HEK293 (cell line): Measurements from ENCODE around the gene CENPP.
A peak's percentile ranks its signal among the peaks of the same experiment; 100 is the strongest.

Experiments
- CTCF ChIA-PET: fragments of 350-600 bp; formaldehyde crosslinking; extraction: SDS; loops from one replicate; lab custom pipeline; 2021; ENCODE audit warnings: antibody characterized with exemption; lab: Yijun Ruan, JAX
- POLR2A ChIA-PET: fragments of 300-600 bp; formaldehyde crosslinking; extraction: SDS; loops from one replicate; lab custom pipeline; 2020; ENCODE audit warnings: antibody characterized with exemption, inconsistent platforms; lab: Yijun Ruan, JAX
- H3K27ac ChIP-seq: fragments of 200-500 bp; sonication (Bioruptor generic); 2 replicates; pipeline ENCODE4 v1.5.1; 2014; ENCODE audit warnings: low read depth, low read length, control low read depth, inconsistent platforms; ENCODE audit errors: extremely low read depth
- H3K36me3 ChIP-seq, 2 experiments: fragments of 200-500 bp in 1 of 2; sonication (Bioruptor generic) in 1 of 2; 1 replicate in 1 of 2; 2 replicates in 1 of 2; pipeline ENCODE4 v1.5.1; 2014 to 2017; ENCODE audit warnings: inconsistent platforms in 2 of 2, low read length in 2 of 2; ENCODE audit not compliant: control insufficient read depth in 2 of 2, insufficient read depth in 1 of 2
- H3K4me1 ChIP-seq: fragments of 200-500 bp; sonication (Bioruptor generic); 2 replicates; pipeline ENCODE4 v1.5.1; 2014; ENCODE audit warnings: mild to moderate bottlenecking, low read length, inconsistent platforms; ENCODE audit not compliant: control insufficient read depth, insufficient read depth
- H3K4me3 ChIP-seq: 2 replicates; pipeline ENCODE4 v1.5.1; 2011; ENCODE audit warnings: low read depth, mild to moderate bottlenecking, control low read depth, low read length, moderate library complexity
- H3K9me3 ChIP-seq: fragments of 200-500 bp; sonication (Bioruptor generic); 2 replicates; pipeline ENCODE4 v1.5.1; 2014; ENCODE audit warnings: low read depth, low read length, inconsistent platforms; ENCODE audit not compliant: control insufficient read depth, insufficient read depth
- AEBP2 ChIP-seq: fragments of 450-650 bp; formaldehyde crosslinking; IDR thresholded peaks from 2 replicates; pipeline ENCODE4 v1.5.1; 2016; ENCODE audit warnings: missing biosample characterization, missing genetic modification characterization, borderline replicate concordance
- KLF16 ChIP-seq: fragments of 450-650 bp; formaldehyde crosslinking; IDR thresholded peaks from 2 replicates; pipeline ENCODE4 v1.5.1; 2017; ENCODE audit warnings: missing biosample characterization, missing genetic modification characterization
- RBAK ChIP-seq: fragments of 450-650 bp; formaldehyde crosslinking; IDR thresholded peaks from 2 replicates; pipeline ENCODE4 v1.5.1; 2016; ENCODE audit warnings: missing biosample characterization, missing genetic modification characterization
- TCF7L2 ChIP-seq: IDR thresholded peaks from 2 replicates; pipeline ENCODE4 v1.6.1; 2011; ENCODE audit warnings: low read depth, mild to moderate bottlenecking, inconsistent platforms, low read length, moderate library complexity, borderline replicate concordance
- TSHZ1 ChIP-seq: fragments of 450-650 bp; formaldehyde crosslinking; IDR thresholded peaks from 2 replicates; pipeline ENCODE4 v1.5.1; 2016; ENCODE audit warnings: missing biosample characterization, missing genetic modification characterization, borderline replicate concordance
- ZBTB20 ChIP-seq: fragments of 450-650 bp; formaldehyde crosslinking; IDR thresholded peaks from 2 replicates; pipeline ENCODE4 v1.5.1; 2016; ENCODE audit warnings: missing biosample characterization, missing genetic modification characterization
- ZBTB21 ChIP-seq: fragments of 450-650 bp; formaldehyde crosslinking; IDR thresholded peaks from 2 replicates; pipeline ENCODE4 v1.5.1; 2017; ENCODE audit warnings: missing biosample characterization, missing genetic modification characterization
- ZBTB8A ChIP-seq: fragments of 450-650 bp; formaldehyde crosslinking; IDR thresholded peaks from 2 replicates; pipeline ENCODE4 v1.5.1; 2016; ENCODE audit warnings: missing biosample characterization, missing genetic modification characterization
- ZFHX2 ChIP-seq: fragments of 450-650 bp; formaldehyde crosslinking; conservative IDR thresholded peaks from 2 replicates; pipeline ENCODE4 v1.5.1; 2016; ENCODE audit warnings: missing biosample characterization, missing genetic modification characterization
- ZFP69B ChIP-seq: fragments of 450-650 bp; formaldehyde crosslinking; IDR thresholded peaks from 2 replicates; pipeline ENCODE4 v1.5.1; 2016; ENCODE audit warnings: missing biosample characterization, missing genetic modification characterization
- ZNF133 ChIP-seq: fragments of 450-650 bp; formaldehyde crosslinking; IDR thresholded peaks from 2 replicates; pipeline ENCODE4 v1.5.1; 2016; ENCODE audit warnings: missing biosample characterization, missing genetic modification characterization
- ZNF146 ChIP-seq: fragments of 450-650 bp; formaldehyde crosslinking; IDR thresholded peaks from 2 replicates; pipeline ENCODE4 v1.5.1; 2016; ENCODE audit warnings: missing biosample characterization, missing genetic modification characterization
- ZNF23 ChIP-seq: fragments of 450-650 bp; formaldehyde crosslinking; IDR thresholded peaks from 2 replicates; pipeline ENCODE4 v1.5.1; 2016; ENCODE audit warnings: missing biosample characterization, missing genetic modification characterization, borderline replicate concordance
- ZNF280C ChIP-seq: fragments of 450-650 bp; formaldehyde crosslinking; IDR thresholded peaks from 2 replicates; pipeline ENCODE4 v1.5.1; 2016; ENCODE audit warnings: missing biosample characterization, missing genetic modification characterization
- ZNF362 ChIP-seq: fragments of 450-650 bp; formaldehyde crosslinking; IDR thresholded peaks from 2 replicates; pipeline ENCODE4 v1.5.1; 2016; ENCODE audit warnings: missing biosample characterization, missing genetic modification characterization
- ZNF37A ChIP-seq: fragments of 450-650 bp; IDR thresholded peaks from 2 replicates; pipeline ENCODE4 v1.5.1; 2018; ENCODE audit warnings: missing biosample characterization, missing genetic modification characterization
- ZNF404 ChIP-seq: fragments of 450-650 bp; formaldehyde crosslinking; IDR thresholded peaks from 2 replicates; pipeline ENCODE4 v1.5.1; 2017; ENCODE audit warnings: missing biosample characterization, missing genetic modification characterization
- ZNF416 ChIP-seq: fragments of 450-650 bp; formaldehyde crosslinking; IDR thresholded peaks from 2 replicates; pipeline ENCODE4 v1.5.1; 2016; ENCODE audit warnings: missing biosample characterization, missing genetic modification characterization
- ZNF514 ChIP-seq: fragments of 450-650 bp; formaldehyde crosslinking; IDR thresholded peaks from 2 replicates; pipeline ENCODE4 v1.5.1; 2016; ENCODE audit warnings: missing biosample characterization, missing genetic modification characterization
- ZNF530 ChIP-seq: fragments of 450-650 bp; formaldehyde crosslinking; IDR thresholded peaks from 2 replicates; pipeline ENCODE4 v1.5.1; 2016; ENCODE audit warnings: low read depth, missing biosample characterization, missing genetic modification characterization
- ZNF664 ChIP-seq: fragments of 450-650 bp; formaldehyde crosslinking; IDR thresholded peaks from 2 replicates; pipeline ENCODE4 v1.5.1; 2016; ENCODE audit warnings: missing biosample characterization, missing genetic modification characterization

CENPP gene

GRCh38 chr9:92279302-92279701, 46.5 kb upstream of the CENPP start:
- H3K4me1 ChIP-seq = no peaks in the 10 kb centered on the region
- H3K9me3 ChIP-seq = no peaks in the 10 kb centered on the region
- peaks cover 75 to 97% of the 10 kb centered on the region in 2 experiments for H3K36me3 ChIP-seq
- TF ChIP-seq ZNF23 (tag by site-specific recombination) = no peak
- TF ChIP-seq ZNF362 = no peak
- no peak for TF ChIP-seq AEBP2 (tag by site-specific recombination)
- no peak for TF ChIP-seq ZNF280C (tag by site-specific recombination)
- TF ChIP-seq ZNF133 (tag by site-specific recombination) = no peak
- TF ChIP-seq KLF16 (tag by site-specific recombination) = no peak
- no peak for TF ChIP-seq ZFHX2 (tag by site-specific recombination)
- no peak for TF ChIP-seq TCF7L2
- TF ChIP-seq RBAK = no peak
- TF ChIP-seq ZNF664 (tag by site-specific recombination) = no peak
- TF ChIP-seq ZBTB8A (tag by site-specific recombination) = no peak
- TF ChIP-seq ZNF514 (tag by site-specific recombination) = no peak
- TF ChIP-seq ZBTB20 = no peak
- no peak for TF ChIP-seq ZNF416 (tag by site-specific recombination)
- H3K4me3 ChIP-seq = no peak overlapping the region
- H3K27ac ChIP-seq = no peak overlapping the region
- CTCF ChIA-PET = interaction anchor here (1.0 to 1.7 kb wide), 2 partner anchors 10 to 141 kb away, joined by 4 to 8 read pairs; no protein-coding TSS in a partner anchor
- POLR2A ChIA-PET = interaction anchor here (2.7 kb wide), 1 partner anchor 10 kb away, joined by 9 read pairs; no protein-coding TSS in a partner anchor

GRCh38 chr9:92289708-92290390, 35.9 kb upstream of the CENPP start:
- CTCF ChIA-PET = interaction anchor here (1.0 to 2.8 kb wide), 3 partner anchors 14 to 150 kb away, joined by 3 to 15 read pairs (median 5); no protein-coding TSS in a partner anchor

GRCh38 chr9:92290785-92291429, 34.8 kb upstream of the CENPP start:
- ChIA-PET CTCF (interaction anchor here (1.3 to 2.8 kb wide), 2 partner anchors 38 to 151 kb away, joined by 3 to 15 read pairs; no protein-coding TSS in a partner anchor), POLR2A (interaction anchor here (0.6 to 2.9 kb wide), 2 partner anchors 13 to 75 kb away, joined by 8 to 9 read pairs; no protein-coding TSS in a partner anchor)
- Histone ChIP-seq H3K9me3 (no peaks in the 10 kb centered on the region), H3K4me3 (no peak overlapping the region), H3K4me1 (no peaks in the 10 kb centered on the region; the same call in 1 of the 2 replicates), H3K36me3 (peaks cover 19 to 51% of the 10 kb centered on the region in 2 experiments), H3K27ac (no peak overlapping the region)
- no peak for TF ChIP-seq ZBTB21 (tag by site-specific recombination)
- no peak for TF ChIP-seq ZNF404 (tag by site-specific recombination)
- no peak for TF ChIP-seq TSHZ1 (tag by site-specific recombination)
- TF ChIP-seq ZNF37A (tag by site-specific recombination) = no peak
- no peak for TF ChIP-seq ZFP69B (tag by site-specific recombination)

More at GRCh38 chr9:92289708-92290390, 35.9 kb upstream of the CENPP start:
- Histone ChIP-seq H3K27ac (no peak overlapping the region), H3K4me1 (no peaks in the 10 kb centered on the region; the same call in 1 of the 2 replicates), H3K36me3 (peaks cover 29 to 62% of the 10 kb centered on the region in 2 experiments), H3K9me3 (no peaks in the 10 kb centered on the region), H3K4me3 (no peak overlapping the region)
- POLR2A ChIA-PET = interaction anchor here (0.7 to 2.9 kb wide), 2 partner anchors 12 to 36 kb away, joined by 3 to 9 read pairs; partner anchors contain the start of genes CENPP and NOL8
- TF ChIP-seq ZNF146 (tag by site-specific recombination) (peak; percentile 86), ZNF530 (tag by site-specific recombination) (no peak)
- TF ChIP-seq, all 188 proteins: peak for 1
